ENCODE data around the gene LRBA.

DNA sequence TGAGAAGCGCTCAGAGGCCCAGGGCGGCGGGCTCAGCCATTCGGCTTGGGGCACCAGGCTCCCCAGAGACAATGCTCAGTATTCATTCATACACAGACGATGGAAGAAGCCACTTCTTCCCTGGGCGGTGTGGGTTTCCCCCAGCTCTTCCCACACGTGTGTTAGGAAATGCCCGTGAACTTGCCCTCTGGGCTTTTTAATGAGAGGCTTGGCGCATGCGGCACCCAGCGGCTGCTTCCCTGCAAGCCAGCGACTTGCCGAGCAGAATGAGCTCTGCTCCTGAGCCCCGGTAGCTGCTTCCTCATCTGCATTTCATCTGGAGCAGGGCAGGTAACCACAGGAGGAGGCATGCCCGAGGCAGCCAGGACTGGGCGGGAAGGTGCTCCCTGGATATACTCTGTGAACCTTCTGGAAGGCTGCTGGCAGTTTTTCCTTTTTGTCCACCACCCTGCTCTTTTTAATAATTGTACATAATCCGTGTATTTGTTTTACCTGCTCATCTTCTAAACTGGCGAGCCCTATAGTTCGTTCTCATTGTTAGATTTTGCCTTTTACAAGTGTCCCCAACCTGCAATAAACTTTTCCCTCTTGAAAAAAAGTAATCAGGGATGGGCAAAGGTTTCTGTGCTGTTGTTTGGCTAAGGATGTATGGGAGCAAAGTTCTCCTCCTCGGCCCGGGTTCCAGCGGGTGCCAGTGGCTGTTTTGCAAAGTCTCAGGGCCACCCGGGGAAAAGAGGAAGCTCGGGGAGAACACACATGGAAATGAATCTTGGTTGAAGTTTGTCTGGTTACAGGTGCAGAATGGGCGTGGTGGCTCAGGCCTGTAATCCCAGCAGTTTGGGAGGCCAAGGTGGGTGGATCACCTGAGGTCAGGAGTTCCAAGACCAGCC is 758.0 kb downstream of the LRBA start:
- TF ChIP-seq POLR2A (IDR thresholded peaks at IDR 0.05): no peak
- no peak for TF ChIP-seq CTCF (IDR thresholded peaks at IDR 0.05)

Data from body of pancreas (tissue), 4 donors.